CD14-positive monocyte (primary cell): ENCODE results near the gene MAST2. TPM values are rescaled to one million over a fixed set of nuclear protein-coding genes. Genes with fewer than 3 reads are reported as not detected.
"Not testable (repeated sequence)": the region's sequence is repeated elsewhere in the genome, so short reads cannot be mapped to it uniquely, and the experiment has no call there.

Experiments used
- DNase-seq, 3 donors: peaks; one replicate each; pipeline ENCODE4 v3.0.0-alpha.2; 2011 to 2022
- H2AFZ ChIP-seq: 2 replicates; pipeline ENCODE4 v1.6.0; 2012; ENCODE audit warnings: mild to moderate bottlenecking, low read depth, low read length, inconsistent platforms; ENCODE audit not compliant: insufficient read depth, poor library complexity, severe bottlenecking
- H3K27ac ChIP-seq, 2 donors: 1 replicate in 1 of 2; 2 replicates in 1 of 2; pipeline ENCODE4 v1.5.1; 2012 to 2013; ENCODE audit warnings: low read length in 2 of 2, control low read depth in 1 of 2, inconsistent platforms in 1 of 2, low read depth in 1 of 2, mild to moderate bottlenecking in 1 of 2
- H3K27me3 ChIP-seq, 2 donors: one replicate each; pipeline versions ENCODE4 v1.6.0 to v1.6.1; 2011 to 2013; ENCODE audit warnings: low read length in 2 of 2; ENCODE audit not compliant: control insufficient read depth in 2 of 2, insufficient read depth in 2 of 2
- H3K36me3 ChIP-seq, 2 donors: replicated peaks in 1 of 2; 1 replicate in 1 of 2; 2 replicates in 1 of 2; pipeline versions ENCODE4 v1.5.1 to v1.6.1; 2012 to 2013; ENCODE audit warnings: low read length in 2 of 2, control low read depth in 1 of 2, inconsistent platforms in 1 of 2, mild to moderate bottlenecking in 1 of 2; ENCODE audit not compliant: insufficient read depth in 2 of 2, control insufficient read depth in 1 of 2
- H3K4me1 ChIP-seq, 2 donors: 1 replicate in 1 of 2; 2 replicates in 1 of 2; pipeline versions ENCODE4 v1.5.1 to v1.6.1; 2012 to 2013; ENCODE audit warnings: low read length in 2 of 2, control low read depth in 1 of 2, inconsistent platforms in 1 of 2, mild to moderate bottlenecking in 1 of 2, moderate library complexity in 1 of 2; ENCODE audit not compliant: insufficient read depth in 2 of 2, control insufficient read depth in 1 of 2
- H3K4me2 ChIP-seq: replicated peaks from 2 replicates; pipeline ENCODE3; 2012; ENCODE audit warnings: low read length, moderate library complexity, mild to moderate bottlenecking; ENCODE audit not compliant: poor library complexity, severe bottlenecking; ENCODE audit errors: extremely low read depth
- H3K4me3 ChIP-seq, 3 experiments: fragments of 200-600 bp in 1 of 3; sonication (generic) in 1 of 3; replicated peaks in 1 of 3; 1 replicate in 2 of 3; 2 replicates in 1 of 3; pipeline ENCODE4 v1.5.1; 2011 to 2013; ENCODE audit warnings: low read length in 3 of 3, mild to moderate bottlenecking in 3 of 3, control low read depth in 2 of 3, low read depth in 2 of 3, inconsistent platforms in 1 of 3, moderate library complexity in 1 of 3
- H3K79me2 ChIP-seq: 2 replicates; pipeline ENCODE4 v1.6.0; 2012; ENCODE audit warnings: mild to moderate bottlenecking, control low read depth, inconsistent platforms, low read length, moderate library complexity; ENCODE audit not compliant: insufficient read depth
- H3K9ac ChIP-seq: 2 replicates; pipeline ENCODE4 v1.6.0; 2017; ENCODE audit warnings: low read length, mild to moderate bottlenecking; ENCODE audit not compliant: insufficient read depth, poor library complexity, severe bottlenecking
- H3K9me3 ChIP-seq, 2 donors: replicated peaks in 1 of 2; 1 replicate in 1 of 2; 2 replicates in 1 of 2; pipeline versions ENCODE4 v1.5.1 to v1.6.1; 2012 to 2013; ENCODE audit warnings: low read length in 2 of 2, control low read depth in 1 of 2; ENCODE audit not compliant: control insufficient read depth in 1 of 2, insufficient read depth in 1 of 2
- H4K20me1 ChIP-seq: 2 replicates; pipeline ENCODE4 v1.6.0; 2012; ENCODE audit warnings: mild to moderate bottlenecking, low read length, control low read depth, moderate library complexity; ENCODE audit not compliant: insufficient read depth
- H3K27ac Mint-ChIP-seq, 7 donors: one replicate each; pipeline ENCODE4 v1.8.0; 2020; ENCODE audit warnings: mild to moderate bottlenecking in 7 of 7, mixed read lengths in 7 of 7, moderate library complexity in 6 of 7, inconsistent platforms in 2 of 7
- H3K27me3 Mint-ChIP-seq, 3 donors: one replicate each; pipeline ENCODE4 v1.8.0; 2021 to 2022; ENCODE audit warnings: low read depth in 3 of 3, mild to moderate bottlenecking in 3 of 3, mixed read lengths in 3 of 3, moderate library complexity in 3 of 3, inconsistent platforms in 1 of 3
- H3K36me3 Mint-ChIP-seq, 2 donors: one replicate each; pipeline ENCODE4 v1.8.0; 2020; ENCODE audit warnings: mixed read lengths in 2 of 2, inconsistent platforms in 1 of 2, mild to moderate bottlenecking in 1 of 2
- H3K4me1 Mint-ChIP-seq: one replicate; pipeline ENCODE4 v1.8.0; 2020; ENCODE audit warnings: mild to moderate bottlenecking, mixed read lengths
- H3K4me3 Mint-ChIP-seq, 2 donors: one replicate each; pipeline ENCODE4 v1.8.0; 2020; ENCODE audit warnings: mild to moderate bottlenecking in 2 of 2, mixed read lengths in 2 of 2, moderate library complexity in 1 of 2
- H3K9me3 Mint-ChIP-seq, 7 donors: one replicate each; pipeline ENCODE4 v1.8.0; 2020 to 2022; ENCODE audit warnings: mixed read lengths in 7 of 7, mild to moderate bottlenecking in 6 of 7, moderate library complexity in 6 of 7, inconsistent platforms in 2 of 7
- WGBS: methylation state at CpG from one replicate; pipeline ENCODE4 v1.1.5; 2013; ENCODE audit warnings: missing lambda C conversion rate; ENCODE audit not compliant: insufficient coverage; 5-methylcytosine and 5-hydroxymethylcytosine counted together
- intact Hi-C, 2 donors: fragments of 100-400 bp; cut with micrococcal nuclease; formaldehyde crosslinking; loops; one replicate each; pipeline versions ENCODE4 v1.15.0 to v1.15.1; 2023
- polyA plus RNA-seq, 3 donors: library from polyadenylated mRNA; depleted of rRNA in 1 of 3; unstranded in 2 of 3; stranded (reverse) in 1 of 3; fragments of 300-500 nt in 2 of 3; fragments of >200 nt in 1 of 3; fragmentation: Illumina TruSeq in 2 of 3; gene quantifications; 1 replicate in 2 of 3; 2 replicates in 1 of 3; pipeline ENCODE4 v1.2.3, GENCODE V29; 2012 to 2021
- TF ChIP-seq, protein P1 (sequence below): fragments of 200-600 bp; IDR thresholded peaks from one replicate; pipeline ENCODE4 v1.8.0; 2022; ENCODE audit warnings: antibody characterized with exemption, mild to moderate bottlenecking

Gene MAST2
- polyA plus RNA-seq, 3 donors, result 1.0 to 7.2 (median 2.5) TPM

GRCh38 chr1:45945426-45945825 is 142.0 kb downstream of the MAST2 start:
- H3K27me3 ChIP-seq, result no peaks in the 10 kb centered on the region
- no peak for DNase-seq
- Mint-ChIP-seq H3K9me3 (peaks cover 3 to 14% (median 6%) of the 10 kb centered on the region in 7 donors), H3K27me3 (no peaks in the 10 kb centered on the region), H3K4me1 (no peaks in the 10 kb centered on the region), H3K27ac (no peak overlapping the region), H3K36me3 (peaks cover 0 to 2% of the 10 kb centered on the region in 2 donors), H3K4me3 (no peak overlapping the region)
- H3K4me3 ChIP-seq, result no peak overlapping the region
- TF ChIP-seq, protein P1, sequence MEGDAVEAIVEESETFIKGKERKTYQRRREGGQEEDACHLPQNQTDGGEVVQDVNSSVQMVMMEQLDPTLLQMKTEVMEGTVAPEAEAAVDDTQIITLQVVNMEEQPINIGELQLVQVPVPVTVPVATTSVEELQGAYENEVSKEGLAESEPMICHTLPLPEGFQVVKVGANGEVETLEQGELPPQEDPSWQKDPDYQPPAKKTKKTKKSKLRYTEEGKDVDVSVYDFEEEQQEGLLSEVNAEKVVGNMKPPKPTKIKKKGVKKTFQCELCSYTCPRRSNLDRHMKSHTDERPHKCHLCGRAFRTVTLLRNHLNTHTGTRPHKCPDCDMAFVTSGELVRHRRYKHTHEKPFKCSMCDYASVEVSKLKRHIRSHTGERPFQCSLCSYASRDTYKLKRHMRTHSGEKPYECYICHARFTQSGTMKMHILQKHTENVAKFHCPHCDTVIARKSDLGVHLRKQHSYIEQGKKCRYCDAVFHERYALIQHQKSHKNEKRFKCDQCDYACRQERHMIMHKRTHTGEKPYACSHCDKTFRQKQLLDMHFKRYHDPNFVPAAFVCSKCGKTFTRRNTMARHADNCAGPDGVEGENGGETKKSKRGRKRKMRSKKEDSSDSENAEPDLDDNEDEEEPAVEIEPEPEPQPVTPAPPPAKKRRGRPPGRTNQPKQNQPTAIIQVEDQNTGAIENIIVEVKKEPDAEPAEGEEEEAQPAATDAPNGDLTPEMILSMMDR, result no peak
- no peaks in the 10 kb centered on the region for H3K4me1 ChIP-seq
- no peak overlapping the region for H2AFZ ChIP-seq
- H3K9ac ChIP-seq, result no peak overlapping the region
- 80% methylated on average over 1 of the region's 2 CpGs for WGBS
- H3K4me2 ChIP-seq, result no peak overlapping the region
- H4K20me1 ChIP-seq, result no peaks in the 10 kb centered on the region
- no peak overlapping the region for H3K27ac ChIP-seq
- peaks cover 0 to 2% of the 10 kb centered on the region in 2 donors for H3K9me3 ChIP-seq
- intact Hi-C loops, result no loop called here
- no peaks in the 10 kb centered on the region for H3K79me2 ChIP-seq
- no peaks in the 10 kb centered on the region for H3K36me3 ChIP-seq

DNA sequence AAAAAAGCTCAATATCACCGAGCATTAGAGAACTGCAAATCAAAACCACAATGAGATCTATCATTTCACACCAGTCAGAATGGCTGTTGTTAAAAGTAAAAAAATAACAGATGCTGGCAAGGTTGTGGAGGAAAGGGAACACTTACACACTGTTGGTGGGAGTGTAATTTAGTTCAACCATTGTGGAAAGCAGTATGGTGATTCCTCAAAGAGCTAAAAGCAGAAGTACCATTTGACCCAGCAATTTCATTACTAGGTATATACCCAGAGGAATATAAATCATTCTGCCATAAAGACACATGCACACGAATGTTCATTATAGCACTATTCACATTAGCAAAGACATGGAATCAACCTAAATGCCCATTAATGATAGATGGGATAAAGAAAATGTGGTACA is 146.1 kb downstream of the MAST2 start:
- H3K9me3 ChIP-seq, intact Hi-C loops, H3K27me3 ChIP-seq, DNase-seq, H3K4me3 ChIP-seq, H3K27ac Mint-ChIP-seq, H4K20me1 ChIP-seq, H3K9me3 Mint-ChIP-seq, H3K36me3 ChIP-seq, H3K27me3 Mint-ChIP-seq, H3K79me2 ChIP-seq, H3K4me2 ChIP-seq, H3K4me1 ChIP-seq, H3K36me3 Mint-ChIP-seq, H2AFZ ChIP-seq, H3K4me3 Mint-ChIP-seq, H3K9ac ChIP-seq, H3K27ac ChIP-seq, H3K4me1 Mint-ChIP-seq: not testable (repeated sequence)
- no CpG with 5 or more reads among the region's 2 CpGs for WGBS
